ENCODE measurements around the gene SHANK2.

GRCh38 chr11:71263386-71263785 is 11.0 kb upstream of the SHANK2 start:
- TF ChIP-seq CTCF (conservative IDR thresholded peaks at IDR 0.05) (no peak), ZFX (IDR thresholded peaks at IDR 0.05) (no peak)

Measured in C4-2B (cell line).